BE2C (cell line): ENCODE data around the gene KCNH8.

Source experiments
- DNase-seq: peaks from one replicate; pipeline ENCODE4 v3.0.0-alpha.2; 2020
- H3K27me3 ChIP-seq: fragments of 250-450 bp; sonication (Bioruptor Pico); 2 replicates; pipeline ENCODE4 v1.5.1; 2020; ENCODE audit warnings: mild to moderate bottlenecking
- H3K36me3 ChIP-seq: fragments of 250-450 bp; sonication (Bioruptor Pico); 2 replicates; pipeline ENCODE4 v1.5.1; 2020; ENCODE audit warnings: mild to moderate bottlenecking
- H3K4me1 ChIP-seq: fragments of 250-450 bp; sonication (Bioruptor Pico); 2 replicates; pipeline ENCODE4 v1.5.1; 2020
- H3K4me3 ChIP-seq: 2 replicates; pipeline ENCODE4 v1.5.1; 2011; ENCODE audit warnings: low read depth, low read length
- H3K9me3 ChIP-seq: fragments of 250-450 bp; sonication (Bioruptor Pico); 2 replicates; pipeline ENCODE4 v1.5.1; 2020
- TF ChIP-seq, protein P1 (sequence below): IDR thresholded peaks from 2 replicates; pipeline ENCODE4 v1.5.1; 2012; ENCODE audit warnings: mild to moderate bottlenecking, low read depth, low read length

The KCNH8 gene

DNA sequence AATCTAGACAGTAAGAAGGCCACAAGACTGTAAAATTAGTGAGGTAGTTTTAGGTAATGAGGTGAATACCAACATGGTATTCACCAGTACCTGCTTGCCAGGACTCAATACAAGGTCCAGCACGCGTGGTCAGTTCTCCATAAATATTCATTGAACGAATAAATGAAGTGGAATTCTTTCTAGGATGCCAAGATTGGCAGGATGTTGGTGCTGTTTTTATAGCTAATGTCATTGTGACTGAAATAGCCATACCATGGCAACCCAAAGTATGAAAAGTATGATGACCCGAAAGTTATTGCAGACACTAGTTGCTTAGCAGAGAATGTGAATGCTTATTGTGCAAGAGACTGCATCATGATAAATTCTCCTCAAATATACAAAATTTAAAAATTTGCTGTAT, 307.2 kb downstream of the KCNH8 start:
- no peaks in the 10 kb centered on the region for H3K27me3 ChIP-seq
- H3K4me3 ChIP-seq: no peak overlapping the region
- H3K4me1 ChIP-seq: no peaks in the 10 kb centered on the region
- H3K36me3 ChIP-seq: no peaks in the 10 kb centered on the region
- DNase-seq: no peak
- H3K9me3 ChIP-seq: no peaks in the 10 kb centered on the region
- TF ChIP-seq, protein P1, sequence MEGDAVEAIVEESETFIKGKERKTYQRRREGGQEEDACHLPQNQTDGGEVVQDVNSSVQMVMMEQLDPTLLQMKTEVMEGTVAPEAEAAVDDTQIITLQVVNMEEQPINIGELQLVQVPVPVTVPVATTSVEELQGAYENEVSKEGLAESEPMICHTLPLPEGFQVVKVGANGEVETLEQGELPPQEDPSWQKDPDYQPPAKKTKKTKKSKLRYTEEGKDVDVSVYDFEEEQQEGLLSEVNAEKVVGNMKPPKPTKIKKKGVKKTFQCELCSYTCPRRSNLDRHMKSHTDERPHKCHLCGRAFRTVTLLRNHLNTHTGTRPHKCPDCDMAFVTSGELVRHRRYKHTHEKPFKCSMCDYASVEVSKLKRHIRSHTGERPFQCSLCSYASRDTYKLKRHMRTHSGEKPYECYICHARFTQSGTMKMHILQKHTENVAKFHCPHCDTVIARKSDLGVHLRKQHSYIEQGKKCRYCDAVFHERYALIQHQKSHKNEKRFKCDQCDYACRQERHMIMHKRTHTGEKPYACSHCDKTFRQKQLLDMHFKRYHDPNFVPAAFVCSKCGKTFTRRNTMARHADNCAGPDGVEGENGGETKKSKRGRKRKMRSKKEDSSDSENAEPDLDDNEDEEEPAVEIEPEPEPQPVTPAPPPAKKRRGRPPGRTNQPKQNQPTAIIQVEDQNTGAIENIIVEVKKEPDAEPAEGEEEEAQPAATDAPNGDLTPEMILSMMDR: no peak

DNA sequence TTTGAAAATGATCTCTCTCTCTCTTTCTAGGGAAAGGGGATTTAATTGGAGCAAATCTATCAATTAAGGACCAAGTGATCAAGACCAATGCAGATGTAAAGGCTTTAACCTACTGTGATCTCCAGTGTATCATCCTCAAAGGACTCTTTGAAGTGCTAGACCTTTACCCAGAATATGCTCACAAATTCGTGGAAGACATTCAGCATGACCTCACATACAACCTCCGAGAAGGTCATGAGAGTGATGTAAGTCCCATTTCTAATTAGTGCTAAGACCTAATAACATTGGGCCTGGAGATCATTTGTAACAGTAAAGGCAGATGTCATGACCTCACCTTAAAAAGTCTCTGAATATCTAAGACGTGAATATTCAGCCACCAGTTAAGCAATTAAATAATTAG, 308.4 kb downstream of the KCNH8 start:
- TF ChIP-seq, protein P1: no peak
- Histone ChIP-seq H3K4me1 (no peaks in the 10 kb centered on the region), H3K9me3 (no peaks in the 10 kb centered on the region), H3K27me3 (no peaks in the 10 kb centered on the region), H3K4me3 (no peak overlapping the region), H3K36me3 (no peaks in the 10 kb centered on the region)
- DNase-seq: no peak

DNA sequence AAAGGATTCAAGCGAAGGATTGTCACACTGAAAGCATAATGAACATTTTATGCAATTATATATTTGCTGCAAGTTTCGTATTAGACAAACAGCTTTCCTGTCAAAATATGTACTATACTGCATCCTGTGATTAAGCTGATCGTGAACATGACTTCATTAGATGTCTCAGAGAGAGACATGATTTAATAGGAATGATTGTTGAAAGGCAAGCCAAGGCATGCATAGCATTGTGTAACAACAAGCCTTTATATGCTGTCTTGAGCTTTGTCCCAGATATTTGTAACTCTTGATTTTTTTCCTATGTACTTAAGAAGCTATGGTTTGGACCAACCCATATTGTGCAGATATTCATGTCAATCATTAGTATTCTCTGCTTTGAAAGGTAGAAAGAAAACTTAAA, 309.1 kb downstream of the KCNH8 start:
- no peaks in the 10 kb centered on the region for H3K9me3 ChIP-seq
- DNase-seq: no peak
- no peaks in the 10 kb centered on the region for H3K36me3 ChIP-seq
- TF ChIP-seq, protein P1: no peak
- H3K27me3 ChIP-seq: no peaks in the 10 kb centered on the region
- no peak overlapping the region for H3K4me3 ChIP-seq
- no peaks in the 10 kb centered on the region for H3K4me1 ChIP-seq

DNA sequence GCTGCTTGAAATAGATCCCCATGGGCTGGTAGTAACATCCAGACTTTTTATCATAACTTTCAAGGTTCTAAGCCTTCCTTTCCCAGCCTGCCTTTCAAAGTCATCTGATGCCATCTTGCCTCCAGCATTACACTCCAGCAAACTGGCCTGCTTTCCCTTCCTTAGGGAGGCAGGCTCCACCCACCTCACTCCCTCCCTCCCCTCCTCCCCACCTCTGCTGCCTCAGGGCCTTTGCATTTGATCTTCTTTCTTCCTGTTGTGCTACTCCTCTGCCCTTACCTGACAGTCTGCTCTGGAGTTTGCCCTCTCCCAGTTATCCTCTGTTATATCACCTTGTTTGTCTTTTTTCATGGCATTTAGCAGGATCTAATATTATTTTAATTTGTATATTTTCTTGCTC, 319.5 kb downstream of the KCNH8 start:
- no peaks in the 10 kb centered on the region for H3K36me3 ChIP-seq
- no peak for DNase-seq
- no peaks in the 10 kb centered on the region for H3K9me3 ChIP-seq
- TF ChIP-seq, protein P1: no peak
- no peak overlapping the region for H3K4me3 ChIP-seq
- H3K27me3 ChIP-seq: no peaks in the 10 kb centered on the region
- no peaks in the 10 kb centered on the region for H3K4me1 ChIP-seq

DNA sequence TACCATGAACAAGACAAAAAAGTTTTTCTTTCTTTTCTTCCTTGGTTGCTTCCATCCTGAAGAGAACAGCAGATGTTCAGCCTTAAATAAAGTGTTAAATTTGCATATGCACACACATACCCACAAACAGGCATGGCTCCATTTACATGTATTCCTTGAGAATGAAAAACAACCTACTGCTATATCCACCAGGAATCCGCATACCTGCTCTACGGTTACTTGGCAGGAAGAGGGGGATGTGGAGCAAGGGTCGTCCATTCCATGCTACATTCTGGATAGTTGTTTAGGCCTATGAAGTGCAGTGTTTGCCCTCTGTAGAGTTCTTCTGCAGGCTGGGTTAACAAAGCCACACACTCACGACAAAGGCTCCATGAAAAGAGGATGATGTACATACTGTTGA, 322.8 kb downstream of the KCNH8 start:
- TF ChIP-seq, protein P1: no peak
- H3K9me3 ChIP-seq: no peaks in the 10 kb centered on the region
- DNase-seq: no peak
- no peaks in the 10 kb centered on the region for H3K36me3 ChIP-seq
- H3K4me1 ChIP-seq: no peaks in the 10 kb centered on the region
- H3K27me3 ChIP-seq: no peaks in the 10 kb centered on the region
- H3K4me3 ChIP-seq: no peak overlapping the region

DNA sequence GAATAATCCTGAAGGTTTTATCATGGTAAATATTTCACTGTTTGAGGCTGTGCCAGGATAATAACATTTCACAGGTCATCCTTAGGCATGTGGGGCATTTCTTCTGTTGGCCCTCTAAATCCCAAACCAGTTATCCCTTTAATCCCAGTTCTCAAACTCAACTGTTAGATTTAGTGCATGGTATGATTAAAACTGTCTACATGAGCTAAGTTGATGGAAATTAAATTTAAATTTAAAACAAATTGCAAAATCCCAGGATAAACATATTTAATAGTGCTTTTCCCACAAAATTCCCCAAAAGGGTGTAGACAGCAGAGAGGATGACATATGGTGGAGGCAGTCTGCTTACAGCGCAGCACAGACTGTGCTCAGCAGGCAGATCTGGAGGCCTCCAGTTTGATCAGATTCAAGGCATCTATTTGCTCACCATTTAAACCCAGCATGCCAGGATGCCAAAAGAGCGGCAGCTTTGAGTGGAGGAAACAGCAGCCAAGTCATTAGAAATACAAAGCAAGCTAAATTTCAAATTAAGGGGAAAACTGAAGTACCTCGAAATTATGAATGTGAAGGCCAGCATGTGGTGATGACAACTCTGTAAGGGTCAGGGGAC, 325.8 kb downstream of the KCNH8 start:
- Histone ChIP-seq H3K4me3 (no peak overlapping the region), H3K27me3 (no peaks in the 10 kb centered on the region), H3K36me3 (no peaks in the 10 kb centered on the region), H3K4me1 (no peaks in the 10 kb centered on the region), H3K9me3 (no peaks in the 10 kb centered on the region)
- no peak for DNase-seq
- TF ChIP-seq, protein P1: no peak
